B cell (primary cell): Measurements from ENCODE around the gene CCDC177. TPM values are rescaled to one million over a fixed set of nuclear protein-coding genes. Genes with fewer than 3 reads are reported as not detected.

ENCODE experiments used
- ATAC-seq: fragments of 200-7000 bp; cut with Tn5 transposase; one replicate; pipeline ENCODE4 v1.10.0; 2021; ENCODE audit warnings: low read depth, mild to moderate bottlenecking, moderate number of reproducible peaks, moderate library complexity
- CTCF ChIA-PET: fragments of 350-600 bp; sonication (Branson Sonifier 250); formaldehyde crosslinking; loops from one replicate; lab custom pipeline; 2021; ENCODE audit warnings: antibody characterized with exemption, inconsistent platforms; lab: Charles Lee
- POLR2A ChIA-PET: fragments of 350-600 bp; sonication (Branson Sonifier 250); formaldehyde crosslinking; loops from one replicate; lab custom pipeline; 2021; ENCODE audit warnings: antibody characterized with exemption; lab: Charles Lee
- DNase-seq: peaks from one replicate; pipeline ENCODE4 v3.0.0; 2013
- H2AFZ ChIP-seq: 2 replicates; pipeline ENCODE4 v1.6.1; 2012; ENCODE audit warnings: mild to moderate bottlenecking, low read depth, low read length; ENCODE audit not compliant: insufficient read depth, poor library complexity, severe bottlenecking
- H3K27ac ChIP-seq, 2 donors: 1 replicate in 1 of 2; 2 replicates in 1 of 2; pipeline ENCODE4 v1.5.1; 2012 to 2013; ENCODE audit warnings: low read length in 2 of 2, mild to moderate bottlenecking in 2 of 2, moderate library complexity in 1 of 2
- H3K27me3 ChIP-seq, 4 experiments: fragments of 200-600 bp in 1 of 4; sonication (generic) in 1 of 4; replicated peaks in 1 of 4; 1 replicate in 2 of 4; 2 replicates in 2 of 4; pipeline versions ENCODE4 v1.6.1 to v1.7.0; 2013 to 2016; ENCODE audit warnings: low read length in 3 of 4, mild to moderate bottlenecking in 2 of 4, mixed read lengths in 1 of 4, moderate library complexity in 1 of 4; ENCODE audit not compliant: insufficient read depth in 4 of 4, control insufficient read depth in 3 of 4; ENCODE audit errors: control extremely low read depth in 1 of 4
- H3K36me3 ChIP-seq, 2 experiments: replicated peaks in 1 of 2; 1 replicate in 1 of 2; 2 replicates in 1 of 2; pipeline versions ENCODE4 v1.6.1 to v1.7.1; 2013; ENCODE audit warnings: low read length in 1 of 2; ENCODE audit not compliant: insufficient read depth in 2 of 2, control insufficient read depth in 1 of 2; ENCODE audit errors: control extremely low read depth in 1 of 2, extremely low read depth in 1 of 2
- H3K4me1 ChIP-seq, 2 donors: fragments of 200-600 bp in 1 of 2; sonication (generic) in 1 of 2; 1 replicate in 1 of 2; 2 replicates in 1 of 2; pipeline versions ENCODE4 v1.5.1 to v1.6.1; 2013 to 2017; ENCODE audit warnings: low read length in 2 of 2; ENCODE audit not compliant: control insufficient read depth in 2 of 2, insufficient read depth in 2 of 2
- H3K4me2 ChIP-seq: replicated peaks from 2 replicates; pipeline ENCODE3; 2012; ENCODE audit warnings: mild to moderate bottlenecking, low read depth, low read length; ENCODE audit not compliant: poor library complexity, severe bottlenecking
- H3K4me3 ChIP-seq, 5 experiments: fragments of 200-600 bp in 1 of 5; sonication (generic) in 1 of 5; 1 replicate in 3 of 5; 2 replicates in 2 of 5; pipeline versions ENCODE4 v1.5.1 to v1.7.0; 2011 to 2016; ENCODE audit warnings: low read length in 4 of 5, mild to moderate bottlenecking in 4 of 5, low read depth in 2 of 5, control low read depth in 1 of 5, moderate library complexity in 1 of 5; ENCODE audit not compliant: insufficient read depth in 1 of 5; ENCODE audit errors: control extremely low read depth in 1 of 5, extremely low read depth in 1 of 5
- H3K79me2 ChIP-seq: fragments of 200-600 bp; sonication (generic); one replicate; pipeline ENCODE4 v1.6.0; 2016; ENCODE audit warnings: low read length; ENCODE audit not compliant: control insufficient read depth, insufficient read depth
- H3K9ac ChIP-seq: fragments of 200-600 bp; sonication (generic); 2 replicates; pipeline ENCODE4 v1.6.1; 2017; ENCODE audit warnings: mild to moderate bottlenecking, low read length, moderate library complexity
- H3K9me3 ChIP-seq, 3 donors: one replicate each; pipeline versions ENCODE4 v1.6.1 to v1.7.1; 2013; ENCODE audit warnings: low read length in 2 of 3; ENCODE audit not compliant: control insufficient read depth in 2 of 3, insufficient read depth in 1 of 3; ENCODE audit errors: control extremely low read depth in 1 of 3
- H4K20me1 ChIP-seq: 2 replicates; pipeline ENCODE4 v1.6.0; 2012; ENCODE audit warnings: mild to moderate bottlenecking, low read length; ENCODE audit not compliant: insufficient read depth, control insufficient read depth, poor library complexity, severe bottlenecking
- H3K27ac Mint-ChIP-seq: one replicate; pipeline ENCODE4 v1.8.0; 2021; ENCODE audit warnings: mixed read lengths
- H3K27me3 Mint-ChIP-seq: one replicate; pipeline ENCODE4 v1.8.0; 2021; ENCODE audit warnings: mixed read lengths
- H3K4me1 Mint-ChIP-seq: one replicate; pipeline ENCODE4 v1.8.0; 2021; ENCODE audit warnings: mixed read lengths
- H3K4me3 Mint-ChIP-seq: one replicate; pipeline ENCODE4 v1.8.0; 2021; ENCODE audit warnings: mixed read lengths
- H3K9me3 Mint-ChIP-seq: one replicate; pipeline ENCODE4 v1.8.0; 2022; ENCODE audit warnings: mixed read lengths; ENCODE audit not compliant: insufficient read depth
- CTCF ChIP-seq: fragments of 200-600 bp; IDR thresholded peaks from one replicate; pipeline ENCODE4 v1.8.0; 2022; ENCODE audit warnings: antibody characterized with exemption, mild to moderate bottlenecking
- EZH2 ChIP-seq: IDR thresholded peaks from 2 replicates; pipeline ENCODE4 v1.6.1; 2012; ENCODE audit warnings: borderline replicate concordance, low read depth, mild to moderate bottlenecking, moderate library complexity, low read length; ENCODE audit not compliant: insufficient read depth, poor library complexity, severe bottlenecking
- WGBS: methylation state at CpG from one replicate; pipeline ENCODE4 v1.1.5; 2013; ENCODE audit warnings: missing lambda C conversion rate; ENCODE audit not compliant: insufficient coverage; 5-methylcytosine and 5-hydroxymethylcytosine counted together
- intact Hi-C: fragments of 100-400 bp; cut with micrococcal nuclease; formaldehyde crosslinking; loops from one replicate; pipeline ENCODE4 v1.10.0; 2022
- polyA plus RNA-seq: library from polyadenylated mRNA; depleted of rRNA; stranded (reverse); fragments of >200 nt; gene quantifications from 2 replicates; pipeline ENCODE4 v1.2.3, GENCODE V29; 2012
- total RNA-seq, 2 donors: library from RNA; stranded (reverse); fragments of 120-200 nt in 1 of 2; gene quantifications; 1 replicate in 1 of 2; 2 replicates in 1 of 2; pipeline versions ENCODE4 v1.2.3 to v1.2.4, GENCODE V29; 2013 to 2022

CCDC177 gene
- total and polyA plus RNA-seq, 2 donors (not counting 1 experiment from before 2014, with no cell fraction given) = not detected

- ChIA-PET CTCF (interaction anchor here (0.8 to 2.1 kb wide), 5 partner anchors 9 to 113 kb away, joined by 3 to 10 read pairs (median 8); no protein-coding TSS in a partner anchor), POLR2A (interaction anchor here (2.8 kb wide), 1 partner anchor 153 kb away, joined by 20 read pairs; the partner anchor contains the start of gene SRSF5)
- no peaks in the 10 kb centered on the region for H3K36me3 ChIP-seq
- intact Hi-C loops = loop anchor here (1.0 to 5.0 kb wide), 3 partner anchors 12 to 59 kb away; no protein-coding TSS in a partner anchor
- peaks cover 71 to 76% of the 10 kb centered on the region in 2 donors for H3K4me1 ChIP-seq
- peak overlapping the region; percentile 67 to 92 (median 76) for H3K4me3 ChIP-seq
- TF ChIP-seq EZH2 = no peak
- TF ChIP-seq CTCF = no peak
- H3K27ac ChIP-seq = peak overlapping the region; percentile 80 to 92
- peak overlapping the region; percentile 86 for H3K9ac ChIP-seq
- no peak overlapping the region for H2AFZ ChIP-seq
- peaks cover 75% of the 10 kb centered on the region for H3K4me1 Mint-ChIP-seq
- H3K9me3 ChIP-seq = no peaks in the 10 kb centered on the region
- no peaks in the 10 kb centered on the region for H3K27me3 Mint-ChIP-seq
- WGBS = 48% methylated on average over 2 of the region's 4 CpGs
- H3K79me2 ChIP-seq = peaks cover 44% of the 10 kb centered on the region
- ATAC-seq (no peak), DNase-seq (peak; percentile 40)
- peak overlapping the region; percentile 98 for H3K27ac Mint-ChIP-seq
- H3K27me3 ChIP-seq = no peaks in the 10 kb centered on the region
- H4K20me1 ChIP-seq = peaks cover 46% of the 10 kb centered on the region
- no peaks in the 10 kb centered on the region for H3K9me3 Mint-ChIP-seq
- peak overlapping the region; percentile 88 for H3K4me2 ChIP-seq
- peak overlapping the region; percentile 98 for H3K4me3 Mint-ChIP-seq
Observed at GRCh38 chr14:69613312-69614073, 38.8 kb upstream of the CCDC177 start.

GRCh38 chr14:69612783-69613130, 38.1 kb upstream of the CCDC177 start:
- Histone ChIP-seq H3K4me1 (peaks cover 64 to 68% of the 10 kb centered on the region in 2 donors), H3K79me2 (peaks cover 37% of the 10 kb centered on the region), H3K27ac (peak overlapping the region; percentile 80 to 92), H2AFZ (no peak overlapping the region), H3K9me3 (no peaks in the 10 kb centered on the region), H4K20me1 (peaks cover 39% of the 10 kb centered on the region), H3K36me3 (no peaks in the 10 kb centered on the region), H3K4me3 (peak overlapping the region; percentile 67 to 92 (median 76)), H3K4me2 (peak overlapping the region; percentile 88), H3K27me3 (no peaks in the 10 kb centered on the region), H3K9ac (peak overlapping the region; percentile 86)
- peaks cover 68% of the 10 kb centered on the region for H3K4me1 Mint-ChIP-seq
- no peak for TF ChIP-seq EZH2
- TF ChIP-seq CTCF = no peak
- ChIA-PET POLR2A (interaction anchor here (0.8 to 2.8 kb wide), 4 partner anchors 47 to 154 kb away, joined by 3 to 20 read pairs (median 4); partner anchors contain the start of gene SRSF5), CTCF (interaction anchor here (0.6 to 2.1 kb wide), 8 partner anchors 8 to 114 kb away, joined by 3 to 10 read pairs (median 3); no protein-coding TSS in a partner anchor)
- no peaks in the 10 kb centered on the region for H3K27me3 Mint-ChIP-seq
- WGBS = no CpG with 5 or more reads among the region's 2 CpGs
- no peaks in the 10 kb centered on the region for H3K9me3 Mint-ChIP-seq
- peak; percentile 25 for DNase-seq
- peak overlapping the region; percentile 98 for H3K27ac Mint-ChIP-seq
- peak overlapping the region; percentile 98 for H3K4me3 Mint-ChIP-seq
- intact Hi-C loops = loop anchor here (5.0 kb wide), 1 partner anchor 40 kb away; no protein-coding TSS in a partner anchor
- ATAC-seq = no peak
